ENCODE results near the gene ADGRG3.

DNA sequence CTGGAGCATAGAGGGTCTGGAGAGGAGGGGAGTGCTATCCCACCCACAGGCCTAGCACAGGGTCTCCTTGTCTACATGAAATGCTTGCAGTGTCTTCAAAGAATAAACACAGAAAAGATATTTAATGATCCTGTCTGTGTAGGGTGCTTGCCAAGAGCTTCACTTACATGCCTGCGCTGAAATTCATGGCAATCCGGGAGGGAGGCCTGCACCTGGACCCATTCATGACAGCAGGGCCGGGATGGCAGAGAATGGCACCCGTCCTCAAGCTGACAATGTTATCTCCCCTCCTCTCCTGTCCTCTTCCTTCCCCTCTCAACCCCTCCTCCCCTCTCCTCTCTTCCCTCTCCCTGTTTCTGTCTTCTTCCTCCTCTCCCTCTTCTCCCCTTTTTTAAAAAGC, 2.1 kb downstream of the ADGRG3 start:
- TF ChIP-seq HCFC1 (IDR thresholded peaks at IDR 0.05; ENCODE audit: low read depth, low read length) (no peak), ZNF768 (CRISPR knock-in tag; IDR thresholded peaks at IDR 0.05) (no peak), ZNF282 (IDR thresholded peaks at IDR 0.05; ENCODE audit: partially characterized antibody) (no peak), EZH2 (conservative IDR thresholded peaks at IDR 0.05; ENCODE audit: low read depth, low read length) (no peak), PHF8 (CRISPR knock-in tag; IDR thresholded peaks at IDR 0.05) (no peak)
- TF ChIP-seq, protein P1, sequence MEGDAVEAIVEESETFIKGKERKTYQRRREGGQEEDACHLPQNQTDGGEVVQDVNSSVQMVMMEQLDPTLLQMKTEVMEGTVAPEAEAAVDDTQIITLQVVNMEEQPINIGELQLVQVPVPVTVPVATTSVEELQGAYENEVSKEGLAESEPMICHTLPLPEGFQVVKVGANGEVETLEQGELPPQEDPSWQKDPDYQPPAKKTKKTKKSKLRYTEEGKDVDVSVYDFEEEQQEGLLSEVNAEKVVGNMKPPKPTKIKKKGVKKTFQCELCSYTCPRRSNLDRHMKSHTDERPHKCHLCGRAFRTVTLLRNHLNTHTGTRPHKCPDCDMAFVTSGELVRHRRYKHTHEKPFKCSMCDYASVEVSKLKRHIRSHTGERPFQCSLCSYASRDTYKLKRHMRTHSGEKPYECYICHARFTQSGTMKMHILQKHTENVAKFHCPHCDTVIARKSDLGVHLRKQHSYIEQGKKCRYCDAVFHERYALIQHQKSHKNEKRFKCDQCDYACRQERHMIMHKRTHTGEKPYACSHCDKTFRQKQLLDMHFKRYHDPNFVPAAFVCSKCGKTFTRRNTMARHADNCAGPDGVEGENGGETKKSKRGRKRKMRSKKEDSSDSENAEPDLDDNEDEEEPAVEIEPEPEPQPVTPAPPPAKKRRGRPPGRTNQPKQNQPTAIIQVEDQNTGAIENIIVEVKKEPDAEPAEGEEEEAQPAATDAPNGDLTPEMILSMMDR (CRISPR knock-in tag; IDR thresholded peaks at IDR 0.05) = no peak

Data from HepG2 (cell line).